Suppressor macrophage (primary cell): ENCODE results near the gene FBXO17.
A peak's percentile ranks its signal among the peaks of the same experiment; 100 is the strongest.
"Not testable (repeated sequence)": the region's sequence is repeated elsewhere in the genome, so short reads cannot be mapped to it uniquely, and the experiment has no call there.

Experiments
- DNase-seq, 4 experiments: peaks; one replicate each; pipeline ENCODE4 v3.0.0-alpha.2; 2020 to 2022

Gene FBXO17

GRCh38 chr19:38979812-38980211 lies 4.3 kb upstream of the FBXO17 start:
- DNase-seq = no peak

- DNase-seq = no peak
These were observed 2.8 kb upstream of the FBXO17 start for GRCh38 chr19:38978326-38978689.

GRCh38 chr19:38977445-38978325 lies 2.1 kb upstream of the FBXO17 start:
- peak in 3 of 4 experiments; percentile 2 to 7 (median 5) for DNase-seq

GRCh38 chr19:38975861-38976271 lies 324 bp upstream of the FBXO17 start:
- no peak for DNase-seq

GRCh38 chr19:38974624-38975213 lies 823 bp downstream of the FBXO17 start:
- DNase-seq = no peak

- DNase-seq = no peak
These were observed 3.9 kb downstream of the FBXO17 start for GRCh38 chr19:38971672-38972071.

- DNase-seq = no peak
These were observed 4.6 kb downstream of the FBXO17 start for GRCh38 chr19:38970664-38971532.

- DNase-seq = not testable (repeated sequence)
These were observed 9.4 kb downstream of the FBXO17 start for GRCh38 chr19:38966149-38966548.

- DNase-seq = no peak
These were observed 10.8 kb downstream of the FBXO17 start for GRCh38 chr19:38964738-38965137.

- no peak for DNase-seq
These were observed 15.9 kb downstream of the FBXO17 start for GRCh38 chr19:38959618-38960017.

GRCh38 chr19:38958301-38958700 lies 17.2 kb downstream of the FBXO17 start:
- DNase-seq = no peak

GRCh38 chr19:38956264-38956663 lies 19.3 kb downstream of the FBXO17 start:
- DNase-seq = no peak

GRCh38 chr19:38953677-38954076 lies 21.9 kb downstream of the FBXO17 start:
- DNase-seq = no peak

- peak; percentile 53 to 71 (median 61) for DNase-seq
These were observed 23.0 kb downstream of the FBXO17 start for GRCh38 chr19:38952395-38953165.

- DNase-seq = no peak
These were observed 24.4 kb downstream of the FBXO17 start for GRCh38 chr19:38951187-38951586.

GRCh38 chr19:38949580-38950367 lies 25.8 kb downstream of the FBXO17 start:
- peak; percentile 73 to 90 (median 78) for DNase-seq

- DNase-seq = no peak
These were observed 29.1 kb downstream of the FBXO17 start for GRCh38 chr19:38946229-38947010.

- DNase-seq = no peak
These were observed 29.8 kb downstream of the FBXO17 start for GRCh38 chr19:38945562-38946228.

GRCh38 chr19:38944981-38945506 lies 30.5 kb downstream of the FBXO17 start:
- no peak for DNase-seq
